Brain microvascular endothelial cell (primary cell): ENCODE data around the gene CABCOCO1.

Source experiments
- DNase-seq: peaks from one replicate; pipeline ENCODE4 v3.0.0-alpha.2; 2020
- H3K27ac ChIP-seq: fragments of 250-450 bp; sonication (Bioruptor Pico); 2 replicates; pipeline ENCODE4 v1.5.1; 2020; ENCODE audit warnings: mild to moderate bottlenecking, moderate library complexity
- H3K27me3 ChIP-seq: fragments of 250-450 bp; sonication (Bioruptor Pico); replicated peaks from 2 replicates; pipeline ENCODE4 v1.5.1; 2020; ENCODE audit warnings: mild to moderate bottlenecking
- H3K36me3 ChIP-seq: fragments of 250-450 bp; sonication (Bioruptor Pico); replicated peaks from 2 replicates; pipeline ENCODE4 v1.5.1; 2020; ENCODE audit warnings: mild to moderate bottlenecking
- H3K4me3 ChIP-seq: 2 replicates; pipeline ENCODE4 v1.5.1; 2011; ENCODE audit warnings: low read depth, mild to moderate bottlenecking, control low read depth, low read length, moderate library complexity
- in situ Hi-C: cut with HindIII; loops from 2 replicates; pipeline ENCODE4 v1.10.0; 2017; ENCODE audit warnings: low sequenced_read_pairs, low pct_ligation_motif_present
- TF ChIP-seq, protein P1 (sequence below): IDR thresholded peaks from 2 replicates; pipeline ENCODE4 v1.5.1; 2011; ENCODE audit warnings: low read depth, mild to moderate bottlenecking, moderate library complexity, low read length, control low read depth, inconsistent platforms; ENCODE audit errors: missing control alignments

Gene CABCOCO1

DNA sequence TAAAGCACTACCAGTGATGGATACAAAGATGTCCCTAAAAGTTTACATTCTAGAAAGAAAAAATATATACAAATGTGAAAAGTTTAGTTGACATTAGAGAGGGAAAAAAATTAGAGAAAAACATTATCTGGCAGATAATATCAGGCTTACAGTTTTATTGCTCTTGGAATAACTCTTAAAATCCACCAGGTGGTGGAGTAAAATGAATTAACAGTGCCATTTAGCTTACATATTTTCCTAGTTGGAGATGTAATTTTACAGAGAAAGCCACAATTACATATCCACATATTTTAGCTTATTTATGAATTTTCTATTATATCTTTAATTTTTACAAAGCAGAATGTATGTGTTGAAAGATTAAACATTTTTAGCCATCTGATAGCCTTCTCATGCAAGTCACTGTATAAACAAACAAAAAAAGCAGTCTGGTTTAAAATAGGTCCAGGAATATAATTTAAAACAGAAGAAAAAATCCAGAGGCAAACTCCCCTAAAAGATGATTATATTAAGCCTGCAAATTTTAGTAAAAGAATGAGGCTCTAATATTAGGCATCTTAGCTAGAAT is 6.5 kb downstream of the CABCOCO1 start:
- no peak for DNase-seq
- in situ Hi-C loops = no loop called here
- H3K36me3 ChIP-seq = no peaks in the 10 kb centered on the region
- TF ChIP-seq, protein P1, sequence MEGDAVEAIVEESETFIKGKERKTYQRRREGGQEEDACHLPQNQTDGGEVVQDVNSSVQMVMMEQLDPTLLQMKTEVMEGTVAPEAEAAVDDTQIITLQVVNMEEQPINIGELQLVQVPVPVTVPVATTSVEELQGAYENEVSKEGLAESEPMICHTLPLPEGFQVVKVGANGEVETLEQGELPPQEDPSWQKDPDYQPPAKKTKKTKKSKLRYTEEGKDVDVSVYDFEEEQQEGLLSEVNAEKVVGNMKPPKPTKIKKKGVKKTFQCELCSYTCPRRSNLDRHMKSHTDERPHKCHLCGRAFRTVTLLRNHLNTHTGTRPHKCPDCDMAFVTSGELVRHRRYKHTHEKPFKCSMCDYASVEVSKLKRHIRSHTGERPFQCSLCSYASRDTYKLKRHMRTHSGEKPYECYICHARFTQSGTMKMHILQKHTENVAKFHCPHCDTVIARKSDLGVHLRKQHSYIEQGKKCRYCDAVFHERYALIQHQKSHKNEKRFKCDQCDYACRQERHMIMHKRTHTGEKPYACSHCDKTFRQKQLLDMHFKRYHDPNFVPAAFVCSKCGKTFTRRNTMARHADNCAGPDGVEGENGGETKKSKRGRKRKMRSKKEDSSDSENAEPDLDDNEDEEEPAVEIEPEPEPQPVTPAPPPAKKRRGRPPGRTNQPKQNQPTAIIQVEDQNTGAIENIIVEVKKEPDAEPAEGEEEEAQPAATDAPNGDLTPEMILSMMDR = no peak
- no peaks in the 10 kb centered on the region for H3K27me3 ChIP-seq
- no peak overlapping the region for H3K4me3 ChIP-seq
- no peak overlapping the region for H3K27ac ChIP-seq

GRCh38 chr10:61669849-61670248 is 7.1 kb downstream of the CABCOCO1 start:
- no peak overlapping the region for H3K4me3 ChIP-seq
- in situ Hi-C loops = no loop called here
- H3K36me3 ChIP-seq = no peaks in the 10 kb centered on the region
- TF ChIP-seq, protein P1 = no peak
- DNase-seq = no peak
- no peak overlapping the region for H3K27ac ChIP-seq
- no peaks in the 10 kb centered on the region for H3K27me3 ChIP-seq

DNA sequence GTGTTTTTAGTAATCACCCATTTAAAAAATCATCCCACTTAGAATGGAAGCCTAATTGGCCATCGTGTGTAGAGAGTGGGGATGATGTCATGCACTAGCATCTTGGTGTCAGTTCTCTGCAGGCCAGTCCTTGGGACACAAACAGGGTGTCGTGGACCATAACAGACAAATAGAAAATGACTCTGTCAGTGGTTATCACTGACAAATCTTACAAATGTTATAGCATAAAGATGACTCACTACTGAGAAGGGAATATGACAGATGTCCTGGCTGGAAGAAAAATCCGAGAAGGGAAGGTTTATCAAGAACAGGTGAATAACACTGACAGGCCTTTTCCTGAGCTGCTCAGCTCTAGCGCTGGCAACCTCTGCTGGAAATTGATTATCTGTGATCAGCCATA is 10.6 kb downstream of the CABCOCO1 start:
- Histone ChIP-seq H3K4me3 (no peak overlapping the region), H3K27me3 (no peaks in the 10 kb centered on the region), H3K36me3 (no peaks in the 10 kb centered on the region), H3K27ac (no peak overlapping the region)
- in situ Hi-C loops = no loop called here
- no peak for DNase-seq
- TF ChIP-seq, protein P1 = no peak

DNA sequence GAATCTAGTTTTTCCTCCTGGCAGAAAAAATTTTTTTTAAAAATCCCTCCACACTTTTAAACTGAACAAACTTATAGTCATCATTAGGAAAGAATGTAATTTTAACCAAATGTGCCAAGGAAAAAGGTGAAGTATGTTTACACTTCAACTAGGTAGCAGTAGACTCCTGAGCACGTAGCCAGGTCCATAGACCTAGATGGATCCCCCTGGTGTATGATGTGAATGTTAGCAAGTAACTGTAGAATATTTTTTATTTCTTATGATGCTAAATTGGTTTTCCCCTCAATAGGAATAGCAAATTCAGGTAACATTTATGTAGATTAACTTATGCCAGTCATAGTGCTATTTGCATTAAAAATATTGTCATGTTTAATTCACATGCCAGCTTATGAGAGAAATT is 19.6 kb downstream of the CABCOCO1 start:
- in situ Hi-C loops = no loop called here
- Histone ChIP-seq H3K36me3 (no peaks in the 10 kb centered on the region), H3K27me3 (no peaks in the 10 kb centered on the region), H3K27ac (no peak overlapping the region), H3K4me3 (no peak overlapping the region)
- TF ChIP-seq, protein P1 = peak; percentile 24
- no peak for DNase-seq

DNA sequence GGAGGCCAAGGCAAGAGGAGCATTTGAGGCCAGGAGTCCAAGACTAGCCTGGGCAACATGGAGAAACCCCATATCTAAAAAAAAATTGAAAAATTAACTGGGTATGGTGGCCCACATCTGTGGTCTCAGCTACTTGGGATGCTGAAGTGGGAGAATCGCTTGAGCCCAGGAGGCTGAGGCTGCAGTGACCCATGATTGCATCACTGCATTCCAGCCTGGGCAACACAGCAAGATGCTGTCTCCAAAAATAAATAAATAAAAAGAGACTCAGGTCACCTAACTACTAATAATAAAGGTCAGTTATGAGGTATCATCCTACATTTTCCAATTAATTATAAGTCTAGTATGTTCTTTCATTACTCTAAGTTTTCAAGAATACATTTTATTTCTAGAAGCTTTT is 20.6 kb downstream of the CABCOCO1 start:
- TF ChIP-seq, protein P1 = no peak
- Histone ChIP-seq H3K27ac (no peak overlapping the region), H3K4me3 (no peak overlapping the region), H3K27me3 (no peaks in the 10 kb centered on the region), H3K36me3 (no peaks in the 10 kb centered on the region)
- DNase-seq = no peak
- in situ Hi-C loops = no loop called here

DNA sequence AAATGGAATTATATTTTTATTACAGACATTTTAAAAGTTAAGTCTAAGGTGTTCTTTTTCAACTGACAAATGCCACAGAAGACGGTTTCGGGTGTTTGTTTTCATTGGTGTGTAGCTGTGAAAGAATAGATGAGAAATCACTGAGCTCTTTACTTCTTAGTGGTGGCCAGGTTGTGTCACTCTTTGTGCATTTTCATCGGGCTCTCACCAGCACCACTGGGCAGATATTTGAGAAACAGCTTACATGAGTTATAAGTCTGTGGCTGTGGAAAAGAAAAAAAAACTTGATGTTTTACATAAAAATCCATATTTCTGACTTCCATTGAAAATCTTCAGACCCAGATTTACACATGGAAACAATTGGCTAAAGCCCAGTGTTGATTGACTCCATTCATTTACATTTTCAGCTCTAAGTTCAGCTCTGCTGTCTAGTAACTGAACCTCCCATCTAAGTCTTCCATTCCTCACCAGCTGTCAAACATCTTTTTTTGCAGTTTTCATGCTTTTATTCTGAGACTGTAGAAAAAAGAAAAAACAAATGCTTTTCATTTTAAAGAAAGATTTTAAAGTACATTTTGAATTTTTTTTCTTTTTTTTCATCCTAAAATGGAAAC is 22.3 kb downstream of the CABCOCO1 start:
- no peak for DNase-seq
- Histone ChIP-seq H3K27me3 (no peaks in the 10 kb centered on the region), H3K36me3 (no peaks in the 10 kb centered on the region), H3K27ac (no peak overlapping the region), H3K4me3 (no peak overlapping the region)
- TF ChIP-seq, protein P1 = no peak
- in situ Hi-C loops = no loop called here
